GM03348 (cell line): ENCODE measurements around the gene CALCOCO1.
A peak's percentile ranks its signal among the peaks of the same experiment; 100 is the strongest.
"Not testable (repeated sequence)": the region's sequence is repeated elsewhere in the genome, so short reads cannot be mapped to it uniquely, and the experiment has no call there.

Experiments
- DNase-seq: peaks from one replicate; pipeline ENCODE4 v3.0.0; 2012; ENCODE audit warnings: low spot score

Gene CALCOCO1, protein sequence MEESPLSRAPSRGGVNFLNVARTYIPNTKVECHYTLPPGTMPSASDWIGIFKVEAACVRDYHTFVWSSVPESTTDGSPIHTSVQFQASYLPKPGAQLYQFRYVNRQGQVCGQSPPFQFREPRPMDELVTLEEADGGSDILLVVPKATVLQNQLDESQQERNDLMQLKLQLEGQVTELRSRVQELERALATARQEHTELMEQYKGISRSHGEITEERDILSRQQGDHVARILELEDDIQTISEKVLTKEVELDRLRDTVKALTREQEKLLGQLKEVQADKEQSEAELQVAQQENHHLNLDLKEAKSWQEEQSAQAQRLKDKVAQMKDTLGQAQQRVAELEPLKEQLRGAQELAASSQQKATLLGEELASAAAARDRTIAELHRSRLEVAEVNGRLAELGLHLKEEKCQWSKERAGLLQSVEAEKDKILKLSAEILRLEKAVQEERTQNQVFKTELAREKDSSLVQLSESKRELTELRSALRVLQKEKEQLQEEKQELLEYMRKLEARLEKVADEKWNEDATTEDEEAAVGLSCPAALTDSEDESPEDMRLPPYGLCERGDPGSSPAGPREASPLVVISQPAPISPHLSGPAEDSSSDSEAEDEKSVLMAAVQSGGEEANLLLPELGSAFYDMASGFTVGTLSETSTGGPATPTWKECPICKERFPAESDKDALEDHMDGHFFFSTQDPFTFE

DNA sequence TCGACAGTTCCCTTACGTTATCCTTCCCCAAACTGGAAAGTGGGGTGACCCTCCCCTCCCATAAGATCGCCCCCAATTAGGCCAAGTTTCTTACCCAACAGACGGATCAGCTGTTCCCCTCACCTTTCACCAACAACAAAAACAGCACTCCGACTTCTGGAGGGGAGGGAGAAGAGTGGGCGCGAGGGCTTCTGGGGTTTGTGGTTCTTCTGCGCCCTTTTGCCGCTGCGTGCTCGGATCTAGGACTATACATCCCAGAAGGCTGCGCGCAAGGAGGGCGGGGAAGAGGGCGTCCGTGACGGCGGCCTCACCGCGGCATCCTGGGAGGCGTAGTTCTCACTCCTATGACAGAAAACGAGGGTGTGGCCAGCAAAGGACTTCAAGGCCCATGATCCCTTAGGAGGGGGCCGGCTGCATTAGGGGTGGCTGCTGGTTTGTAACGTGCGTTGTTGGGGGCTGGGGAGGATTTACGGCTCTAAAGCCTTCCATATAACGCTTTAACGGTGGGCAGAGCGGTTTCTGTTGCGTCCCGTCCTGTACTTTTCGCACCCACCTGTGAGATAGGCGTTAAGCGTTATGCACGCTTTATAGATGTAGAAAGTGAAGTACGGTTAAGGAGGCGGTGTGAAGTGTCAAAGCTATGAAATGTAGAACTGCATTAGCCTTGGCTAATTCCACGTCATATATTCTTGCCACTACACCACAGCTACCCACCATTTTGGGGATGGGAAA is at the start of gene CALCOCO1:
TSS of gene CALCOCO1 (minus strand) at position 143 of the 732 bp plus-strand sequence. CDS start 2,210 bp downstream, outside the sequence.
- DNase-seq, result peak; percentile 99

DNA sequence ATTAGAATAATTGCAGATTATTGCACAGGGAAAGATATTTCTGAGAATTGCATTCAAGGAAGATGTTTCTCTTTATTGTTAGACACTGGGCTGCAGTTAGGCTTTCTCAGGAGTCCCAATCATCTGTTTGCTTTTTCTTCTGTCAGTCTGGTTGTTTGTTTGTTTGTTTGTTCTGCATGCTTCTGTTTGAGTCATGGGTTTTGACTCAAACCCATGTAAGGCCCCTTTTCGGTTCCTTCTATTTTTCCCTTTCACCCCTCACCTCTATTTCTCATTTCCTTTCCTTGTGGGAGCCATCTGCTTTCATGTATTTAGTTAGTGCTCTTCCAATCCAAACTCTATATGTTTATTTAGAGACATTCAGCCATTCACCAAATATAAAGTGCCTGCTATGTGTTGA is 49.6 kb upstream of the CALCOCO1 start:
- DNase-seq, result no peak

DNA sequence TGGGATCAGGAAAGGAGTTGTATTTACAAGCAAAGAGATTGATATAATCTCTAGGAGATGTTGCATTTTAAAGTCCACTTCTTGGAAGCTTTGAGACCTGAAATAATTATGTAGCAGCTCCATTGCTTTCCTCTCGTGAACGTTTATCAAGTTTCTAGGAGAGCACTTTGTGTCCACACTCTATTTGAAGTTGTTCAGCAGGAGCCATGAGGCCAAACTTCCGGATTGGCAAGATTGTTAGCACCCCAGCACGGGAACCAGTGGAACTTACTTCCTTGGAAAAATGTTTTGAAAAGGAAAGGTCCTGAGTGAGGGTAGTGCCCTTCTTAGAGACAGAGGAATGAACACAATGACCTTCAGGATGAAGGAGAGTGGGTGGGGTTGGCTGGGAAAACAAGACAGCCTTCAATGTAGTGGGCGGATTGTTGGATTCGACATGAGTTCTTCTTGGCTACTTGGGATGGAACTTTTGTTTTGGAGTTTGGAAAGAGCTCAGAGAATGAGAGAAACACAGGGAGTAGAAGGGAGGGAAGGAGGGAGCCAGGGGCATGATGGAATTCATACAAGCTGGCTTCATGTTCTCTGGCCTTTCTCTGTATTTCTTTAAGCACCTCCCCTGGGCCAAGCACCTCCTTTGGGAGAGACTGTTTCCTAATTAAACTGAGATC is 48.4 kb upstream of the CALCOCO1 start:
- DNase-seq, result peak; percentile 27

DNA sequence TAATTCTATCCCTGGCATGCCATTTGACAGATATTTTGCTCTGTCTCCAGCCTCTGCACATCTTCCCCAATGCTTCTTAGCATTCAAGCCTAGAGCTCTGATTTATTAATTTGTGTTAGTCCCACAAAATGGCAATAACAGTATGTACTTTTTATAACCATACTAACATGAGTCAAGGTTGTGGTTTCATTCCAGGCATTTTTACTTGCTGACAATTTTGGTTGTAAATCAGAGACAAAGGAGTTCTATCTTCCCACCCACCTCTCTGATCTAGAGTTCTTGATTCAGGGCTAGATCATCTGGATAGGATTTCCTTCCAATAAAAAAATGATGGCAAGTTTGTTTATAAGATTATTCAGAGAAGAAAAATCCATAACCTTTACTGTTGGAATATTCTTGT is 43.0 kb upstream of the CALCOCO1 start:
- peak; percentile 86 for DNase-seq

DNA sequence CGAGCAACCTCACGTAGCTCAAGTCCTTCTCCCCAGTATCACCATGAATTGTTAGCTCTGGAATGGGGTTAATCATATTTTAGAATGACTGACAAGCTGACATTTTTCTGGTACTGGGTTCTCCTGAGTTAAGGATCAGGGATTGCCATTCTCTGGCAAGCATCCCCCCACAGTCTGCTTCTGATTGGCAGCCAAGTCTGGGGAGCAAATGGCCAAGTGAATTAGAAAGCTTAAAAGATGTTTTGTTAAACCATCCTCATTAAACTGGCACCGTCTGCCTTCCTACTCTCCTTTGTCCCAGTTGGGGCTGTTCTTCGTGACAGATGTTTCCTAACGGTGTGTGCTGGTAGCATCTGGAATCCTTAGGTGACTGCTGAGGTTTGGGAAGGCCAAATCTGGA is 41.7 kb upstream of the CALCOCO1 start:
- no peak for DNase-seq

DNA sequence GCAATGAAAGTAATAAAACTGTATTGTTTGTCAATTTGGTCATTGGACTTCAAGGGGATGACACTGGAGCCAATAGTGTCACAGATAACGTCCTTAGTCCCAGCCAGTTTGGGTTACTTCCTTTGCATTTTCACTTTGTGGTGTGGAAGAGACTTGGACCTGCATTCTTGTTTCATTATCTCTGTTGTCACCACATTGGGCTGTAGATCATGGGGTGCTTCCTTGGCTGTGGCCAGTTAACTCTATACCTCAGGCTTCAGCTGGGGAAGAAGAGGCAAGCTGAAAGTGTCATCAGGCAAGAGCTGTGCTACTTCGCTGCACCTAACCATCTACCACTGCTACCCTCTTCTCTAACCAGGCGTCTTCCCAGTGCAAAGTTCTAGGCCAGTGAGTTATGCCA is 39.6 kb upstream of the CALCOCO1 start:
- DNase-seq, result peak; percentile 20

DNA sequence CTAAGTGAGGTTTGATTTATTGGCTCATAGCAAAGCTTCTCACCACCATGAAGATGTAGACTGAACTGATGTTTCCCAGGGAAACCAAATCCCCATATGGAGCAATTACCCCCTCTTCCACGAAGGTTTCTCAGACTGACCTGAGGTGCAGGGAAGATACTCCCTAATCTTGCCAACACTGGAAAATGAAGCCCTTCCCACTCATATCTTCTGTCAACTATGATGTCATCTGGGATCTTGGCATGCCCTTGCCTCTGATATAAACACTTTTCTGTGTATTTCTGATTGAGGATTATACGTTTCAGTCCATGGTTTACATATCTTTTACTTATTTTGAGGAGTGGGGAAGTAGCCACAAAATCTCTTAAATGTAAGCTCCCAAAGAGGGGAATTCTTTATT is 38.6 kb upstream of the CALCOCO1 start:
- DNase-seq, result no peak

DNA sequence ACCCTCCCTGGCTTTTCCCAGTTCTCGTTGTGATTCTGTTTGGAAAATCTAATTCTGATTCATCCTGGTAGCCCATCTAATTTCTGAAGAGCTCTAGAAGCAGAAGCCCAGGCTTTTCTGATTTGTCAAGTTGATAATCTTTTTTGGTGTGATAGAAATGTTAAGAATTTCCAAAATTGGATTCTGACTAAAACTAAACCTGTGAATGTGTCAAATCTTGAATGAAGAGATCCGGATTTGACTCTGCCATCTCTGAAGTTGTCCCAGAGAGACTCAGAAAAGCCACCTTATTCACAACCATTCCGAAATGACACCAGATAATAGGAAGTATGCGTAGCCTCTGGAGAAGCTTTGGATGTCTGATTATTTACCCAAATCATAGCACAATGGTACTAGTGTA is 37.4 kb upstream of the CALCOCO1 start:
- no peak for DNase-seq

DNA sequence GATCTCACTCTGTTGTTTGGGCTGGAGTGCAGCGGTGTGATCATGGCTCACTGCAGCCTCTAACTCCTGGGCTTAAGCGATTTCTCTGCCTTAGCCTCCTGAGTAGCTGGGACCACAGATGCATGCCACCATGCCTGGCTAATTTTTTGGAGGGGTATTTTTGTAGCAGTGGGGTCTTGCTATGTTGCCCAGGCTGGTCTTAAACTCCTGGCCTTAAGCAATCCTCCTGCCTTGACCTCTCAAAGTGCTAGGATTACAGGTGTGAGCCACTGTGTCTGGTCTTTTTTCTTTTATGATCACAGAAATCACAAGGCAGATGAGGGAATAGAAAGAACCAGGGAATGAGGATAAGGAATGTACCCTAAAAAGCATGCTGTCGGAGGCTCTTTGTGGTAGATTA is 35.5 kb upstream of the CALCOCO1 start:
- DNase-seq, result not testable (repeated sequence)

DNA sequence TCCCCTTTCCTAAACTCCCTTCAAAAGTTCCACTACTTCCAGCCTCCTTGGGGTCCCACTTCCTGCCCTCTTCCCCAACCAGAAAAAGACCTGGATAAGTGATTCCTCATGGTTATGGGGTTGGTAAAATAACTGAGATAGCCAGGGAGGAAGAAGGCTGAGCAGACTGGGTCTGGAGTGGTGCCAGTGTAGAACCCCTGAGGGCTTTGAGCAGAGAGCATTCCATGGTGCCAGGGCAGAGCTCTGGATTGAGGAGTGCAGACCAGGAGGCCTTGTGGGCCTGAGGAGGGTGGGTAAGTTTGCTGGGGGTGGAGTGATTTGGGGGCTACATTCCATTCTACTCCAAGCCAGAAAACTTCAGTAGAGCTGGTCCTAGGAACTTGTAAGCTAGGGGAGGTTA is 34.1 kb upstream of the CALCOCO1 start:
- DNase-seq, result no peak

DNA sequence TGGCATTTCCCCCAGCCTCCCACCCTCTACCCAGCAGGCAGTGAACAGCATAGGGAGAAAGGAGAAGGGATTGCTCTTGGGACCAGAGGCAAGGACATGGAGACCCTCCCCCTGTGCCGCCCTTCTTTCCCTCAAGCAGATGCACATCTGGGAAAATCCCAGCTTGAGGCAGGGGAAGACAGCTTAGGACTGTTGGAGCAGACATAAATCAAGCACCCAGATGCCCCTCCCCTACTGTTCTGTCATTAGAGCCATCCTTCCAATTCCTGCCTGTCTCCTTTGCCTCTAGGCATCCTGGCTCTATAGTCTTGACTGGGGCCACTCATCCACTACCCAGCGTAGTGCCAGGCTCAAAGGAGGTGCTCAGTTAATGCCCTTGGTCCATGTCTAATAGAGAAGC is 32.0 kb upstream of the CALCOCO1 start:
- no peak for DNase-seq

DNA sequence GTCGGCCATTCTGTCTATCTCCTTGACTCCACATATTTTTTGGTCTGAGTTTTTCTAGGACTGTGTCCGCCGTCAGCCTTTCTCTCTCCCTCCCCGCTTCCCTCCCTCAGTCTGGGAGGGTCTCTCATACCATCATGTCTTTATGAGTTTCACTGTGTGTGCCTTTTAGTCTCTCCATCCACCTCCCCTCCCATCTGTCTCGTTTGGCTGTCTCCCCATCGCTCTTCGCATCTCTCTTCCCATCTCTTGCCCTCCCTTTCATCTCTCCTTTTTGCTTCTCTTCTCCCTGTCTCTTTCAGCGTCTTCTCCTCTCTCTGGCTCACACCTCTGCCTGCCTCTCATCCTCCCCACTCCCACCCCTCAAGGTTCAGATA is 31.5 kb upstream of the CALCOCO1 start:
- DNase-seq, result no peak

DNA sequence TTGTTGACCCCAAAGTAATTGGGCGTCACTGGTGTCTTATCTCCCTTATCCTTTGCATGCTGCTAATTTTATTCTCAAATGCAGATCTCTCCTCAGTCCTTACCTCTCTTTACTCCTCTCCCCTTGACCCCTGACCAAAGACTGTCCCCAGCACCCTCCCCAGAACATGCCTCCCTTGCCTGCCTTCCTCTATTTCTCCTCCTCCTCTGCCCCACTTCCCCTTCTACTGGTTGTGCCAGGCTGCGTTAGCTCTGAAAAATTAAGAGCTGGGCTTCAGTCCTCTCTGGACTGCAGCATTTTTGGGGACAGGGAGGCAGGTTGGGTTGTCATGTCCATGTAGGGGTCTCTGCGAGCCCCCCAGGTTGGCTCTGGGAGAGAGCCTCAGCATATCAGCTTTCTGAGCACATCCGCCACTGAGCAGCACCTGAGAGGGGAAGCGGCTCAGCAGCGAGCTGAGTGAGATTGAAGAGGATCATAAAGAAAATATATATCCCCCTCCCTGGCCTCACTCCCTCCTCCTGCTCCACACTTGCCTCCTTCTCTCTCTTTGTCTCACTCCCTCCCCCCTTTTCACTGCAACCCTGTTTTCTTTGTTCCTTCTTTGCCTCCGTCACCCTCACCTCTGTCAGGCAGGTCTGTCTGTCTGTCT is 31.0 kb upstream of the CALCOCO1 start:
- DNase-seq, result no peak

DNA sequence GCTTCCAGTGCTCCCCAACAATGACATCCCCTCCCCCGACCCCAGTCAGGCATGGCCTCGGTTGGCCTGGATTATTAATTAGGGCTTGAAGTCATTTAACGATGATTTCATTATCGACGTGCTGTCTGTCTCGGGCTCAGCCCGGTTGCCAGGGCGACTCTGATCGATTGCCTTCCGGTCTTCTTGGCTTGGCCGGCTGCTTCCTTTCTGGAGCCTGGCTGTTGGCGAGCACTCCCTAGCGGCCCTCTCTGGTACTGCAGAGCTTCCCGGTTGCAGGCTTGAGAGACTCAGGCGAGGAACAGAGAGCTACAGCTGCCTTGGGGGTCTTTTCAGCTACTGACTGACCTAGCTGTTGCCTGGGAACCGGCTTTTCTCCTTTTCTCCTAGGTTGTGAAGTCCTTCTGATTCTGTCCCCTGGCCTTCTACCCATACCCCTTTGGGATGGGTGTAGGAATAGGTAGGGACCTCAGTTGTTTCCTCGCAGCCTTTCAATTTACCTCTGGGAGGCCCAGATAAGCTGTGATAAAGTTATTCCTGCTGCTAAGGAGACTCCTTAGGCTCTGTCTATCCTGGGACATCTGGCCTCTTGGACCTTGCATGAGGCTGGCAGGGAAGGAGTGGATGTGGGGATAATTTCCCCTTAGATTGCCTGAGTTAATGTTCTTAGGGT is 30.0 kb upstream of the CALCOCO1 start:
- DNase-seq, result peak; percentile 90

DNA sequence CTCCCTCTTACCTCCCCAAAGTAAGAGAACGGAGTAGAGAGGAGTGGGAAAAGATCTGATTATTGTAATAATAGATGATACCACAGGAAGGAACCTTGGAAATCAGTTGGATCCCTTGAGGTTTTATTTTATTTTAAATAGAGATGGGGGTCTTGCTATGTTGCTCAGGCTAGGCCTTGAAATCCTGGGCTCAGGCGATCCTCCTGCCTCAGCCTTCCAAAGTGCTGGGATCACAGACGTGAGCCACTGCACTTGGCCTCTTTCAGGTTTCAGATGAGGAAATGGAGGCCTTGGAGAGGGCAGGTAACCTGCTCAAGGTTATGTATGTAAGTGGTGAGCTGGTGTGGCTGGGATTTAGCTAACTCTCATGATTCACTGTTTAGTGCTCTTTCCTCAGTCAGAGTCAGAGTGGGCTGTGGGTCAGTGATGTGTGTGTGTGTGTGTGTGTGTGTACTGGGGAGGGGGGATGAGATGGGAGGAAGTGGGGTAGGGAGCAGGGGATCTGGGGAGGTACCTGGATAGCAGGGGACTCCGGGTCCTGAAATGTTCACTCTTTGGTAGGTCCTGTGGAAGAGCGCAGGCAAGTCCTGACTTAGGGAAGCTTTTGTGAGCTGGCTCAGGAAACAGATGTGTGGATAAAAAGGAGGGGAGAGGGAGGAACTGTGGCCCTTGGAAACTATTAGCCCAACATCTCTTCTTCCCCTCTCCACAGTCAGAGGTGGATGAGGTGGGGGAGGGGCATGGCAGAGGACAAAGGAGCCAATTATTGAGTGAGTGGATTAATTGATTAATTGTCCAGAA is 29.2 kb upstream of the CALCOCO1 start:
- no peak for DNase-seq

DNA sequence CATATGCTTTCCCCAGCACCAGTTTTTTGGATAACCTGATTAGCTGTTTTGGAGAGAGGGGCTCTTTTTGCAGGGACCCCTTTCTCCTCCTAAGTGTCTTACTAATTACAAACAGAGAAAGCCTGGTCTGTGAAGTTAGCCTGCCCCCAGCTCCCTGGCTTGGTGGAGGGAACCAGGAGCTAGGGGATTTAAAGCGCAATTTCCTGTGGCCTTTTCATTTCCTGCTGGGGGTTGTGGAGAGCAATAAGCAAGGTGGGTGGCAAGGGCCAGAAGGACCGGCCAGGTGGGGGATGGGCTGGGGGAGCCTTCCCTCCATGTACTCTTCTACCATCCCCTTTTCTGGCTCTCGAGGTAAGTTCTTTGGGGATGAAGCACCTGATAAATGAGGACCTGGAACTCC is 28.6 kb upstream of the CALCOCO1 start:
- DNase-seq, result no peak

DNA sequence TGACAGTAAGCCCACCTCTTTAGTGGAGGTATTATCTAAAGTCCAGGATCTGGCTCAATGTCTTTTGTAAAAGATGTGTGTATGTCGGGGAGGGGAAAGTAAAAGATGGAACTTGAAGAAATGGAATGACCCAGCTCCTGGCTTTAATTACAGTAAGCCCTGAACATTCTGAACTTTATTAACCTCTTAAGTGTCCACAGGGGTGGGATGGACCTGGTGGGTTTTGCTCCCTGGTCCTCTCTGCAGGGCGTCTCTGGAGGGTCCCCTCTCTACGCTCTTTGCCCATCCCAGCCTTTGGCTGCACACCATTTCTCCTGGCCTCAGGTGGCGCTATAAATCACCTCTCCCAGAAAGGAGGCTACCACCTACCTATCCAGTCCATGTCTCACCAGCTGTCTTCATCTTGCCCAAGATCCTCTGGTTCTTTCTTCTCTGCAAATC is 28.2 kb upstream of the CALCOCO1 start:
- DNase-seq, result no peak

DNA sequence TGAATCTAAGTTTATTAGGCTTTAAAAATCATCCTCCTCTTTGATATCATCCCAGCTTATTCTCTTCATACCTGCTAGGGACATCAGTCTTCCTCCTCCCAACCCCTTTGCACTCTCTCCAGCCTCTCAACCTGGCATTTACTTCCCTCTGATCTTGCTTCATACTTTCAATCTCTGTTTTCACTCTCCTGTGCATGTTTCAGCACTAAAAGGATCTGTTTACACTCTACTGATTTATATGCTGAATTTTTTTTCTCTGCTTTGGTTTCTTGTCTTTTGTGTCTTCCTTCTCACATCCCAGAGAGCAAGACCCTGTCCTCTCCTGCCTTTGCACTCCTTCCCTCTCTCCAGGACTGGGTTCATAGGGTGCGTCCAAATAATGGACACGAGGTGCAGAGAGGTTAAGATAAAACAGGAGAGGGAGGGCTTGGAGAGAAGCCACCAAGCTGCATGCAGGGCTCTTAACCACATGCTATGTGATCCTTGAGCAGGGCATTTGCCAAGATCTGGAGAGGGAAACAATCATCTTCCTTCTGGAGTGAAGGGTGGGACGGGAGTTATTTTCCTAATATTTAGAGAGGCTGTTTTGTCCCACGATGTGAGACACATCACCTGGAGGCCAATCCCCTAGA is 27.5 kb upstream of the CALCOCO1 start:
- DNase-seq, result no peak

DNA sequence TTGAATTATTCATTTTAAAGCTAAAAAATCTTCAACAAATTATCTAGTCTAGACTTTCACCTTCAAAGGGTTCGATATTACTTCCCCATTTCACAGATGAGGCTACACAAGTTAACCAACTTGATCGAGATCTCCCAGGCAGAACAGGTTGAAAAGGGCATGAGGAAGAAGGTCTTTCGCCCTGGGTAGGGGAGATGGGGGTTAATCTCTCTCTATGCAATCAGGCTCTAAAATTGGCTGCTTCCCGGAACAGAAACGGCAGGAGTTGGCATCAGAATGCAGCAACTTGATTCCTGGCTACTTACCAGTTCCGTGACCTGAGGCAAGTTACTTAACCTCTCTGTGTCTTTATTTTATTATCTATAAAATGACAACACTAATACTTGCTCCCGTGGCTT is 26.9 kb upstream of the CALCOCO1 start:
- no peak for DNase-seq

DNA sequence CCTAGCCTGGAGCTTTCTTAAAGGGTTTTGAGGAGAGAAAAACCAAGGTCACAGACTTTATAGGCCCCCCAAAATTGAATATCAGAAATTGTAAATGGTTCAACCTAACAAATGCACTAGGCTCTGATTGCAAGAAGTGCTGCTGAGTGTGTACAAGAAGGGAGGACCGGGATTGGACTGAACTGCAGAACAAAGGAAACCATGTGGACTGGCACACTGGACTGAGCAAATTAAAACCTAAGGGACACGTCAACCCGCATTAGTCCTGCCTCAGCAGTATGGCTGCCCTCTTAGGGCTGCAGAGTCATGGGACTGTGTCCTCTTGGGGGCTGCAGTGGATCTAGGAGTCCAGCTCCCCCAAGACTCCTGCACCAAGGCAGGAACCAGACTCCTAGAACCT is 25.4 kb upstream of the CALCOCO1 start:
- no peak for DNase-seq
